HCT116 (cell line): ENCODE measurements around the gene YBX2.

Experiments used
- MAX ChIP-seq: IDR thresholded peaks from 2 replicates; pipeline ENCODE4 v1.6.1; 2012
- POLR2A ChIP-seq: IDR thresholded peaks from 2 replicates; pipeline ENCODE4 v1.7.0; 2011; ENCODE audit warnings: borderline replicate concordance; ENCODE audit not compliant: insufficient read depth, insufficient read length; ENCODE audit errors: extremely low read depth
- ZFX ChIP-seq: fragments of 450-650 bp; IDR thresholded peaks from 2 replicates; pipeline ENCODE4 v1.6.1; 2017

DNA sequence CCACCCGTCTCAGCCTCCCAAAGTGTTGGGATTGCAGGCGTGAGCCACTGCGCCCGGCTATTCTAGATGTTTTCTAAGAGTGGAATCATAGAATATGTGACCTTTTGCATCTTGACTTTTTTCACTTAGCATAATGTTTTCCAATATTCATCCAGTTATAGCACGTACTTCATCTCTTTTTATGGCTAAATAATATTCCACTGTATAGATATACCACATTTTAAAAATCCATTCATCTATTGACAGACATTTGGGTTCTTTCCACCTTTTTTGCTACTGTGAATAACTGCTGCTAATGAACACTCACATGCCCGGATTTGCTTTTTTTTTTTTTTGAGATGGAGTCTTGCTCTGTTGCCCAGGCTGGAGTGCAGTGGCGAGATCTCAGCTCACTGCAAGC, 9.7 kb upstream of the YBX2 start:
- no peak for TF ChIP-seq ZFX
- no peak for TF ChIP-seq MAX
- no peak for TF ChIP-seq POLR2A
